HepG2 (cell line): ENCODE measurements around the gene ZMIZ1. TPM values are rescaled to one million over a fixed set of nuclear protein-coding genes. Genes with fewer than 3 reads are reported as not detected.

Experiments used
- NFAT5 ChIP-seq: sonication (generic); formaldehyde crosslinking; IDR thresholded peaks from 2 replicates; pipeline ENCODE4 v1.4.0; 2020; ENCODE audit warnings: missing genetic modification reagents
- PRDM10 ChIP-seq: sonication (generic); formaldehyde crosslinking; IDR thresholded peaks from 2 replicates; pipeline ENCODE4 v1.4.0; 2020; ENCODE audit warnings: low read depth, missing genetic modification reagents
- SATB2 ChIP-seq: sonication (generic); formaldehyde crosslinking; IDR thresholded peaks from 2 replicates; pipeline ENCODE4 v1.5.0; 2020; ENCODE audit warnings: missing genetic modification reagents
- ZSCAN9 ChIP-seq: IDR thresholded peaks from 2 replicates; pipeline ENCODE4 v1.6.1; 2016; ENCODE audit warnings: borderline replicate concordance
- polyA plus RNA-seq, 8 experiments: library from polyadenylated mRNA; depleted of rRNA in 3 of 8; stranded (reverse) in 7 of 8; unstranded in 1 of 8; fragments of >200 nt; fragmentation: Illumina TruSeq in 4 of 8; extraction: Trizol in 4 of 8; gene quantifications; 2 replicates each; pipeline versions ENCODE4 v1.2.1 to v1.2.3, GENCODE V29; 2011 to 2016; ENCODE audit warnings: low read depth in 4 of 8, missing spikeins in 1 of 8, mixed read lengths in 1 of 8; ENCODE audit not compliant: insufficient read depth in 1 of 8
- total RNA-seq, 5 experiments: library from RNA; depleted of rRNA; stranded (reverse); fragments of >200 nt; fragmentation: Illumina TruSeq; extraction: Trizol; gene quantifications; 2 replicates each; pipeline ENCODE4 v1.2.3, GENCODE V29; 2016; ENCODE audit warnings: low read depth in 1 of 5
- TF ChIP-seq, protein P1 (sequence below): IDR thresholded peaks from 2 replicates; pipeline ENCODE4 v1.6.1; 2012; ENCODE audit warnings: low read length, improper control_type of control experiment
- TF ChIP-seq, protein P2 (sequence below): sonication (generic); formaldehyde crosslinking; IDR thresholded peaks from 2 replicates; pipeline ENCODE4 v1.4.0; 2020; ENCODE audit warnings: missing genetic modification reagents

ZMIZ1 gene
- total and polyA plus RNA-seq, 2 of the 13 experiments (the other 11 are each of a cell fraction or from before 2014, with no cell fraction given), result 5.3 to 10.2 TPM

GRCh38 chr10:79188154-79188965, 119.6 kb downstream of the ZMIZ1 start (continued):
- TF ChIP-seq NFAT5, result no peak
- TF ChIP-seq PRDM10 (CRISPR knock-in tag), result no peak
- no peak for TF ChIP-seq SATB2 (CRISPR knock-in tag)
- TF ChIP-seq, protein P1, sequence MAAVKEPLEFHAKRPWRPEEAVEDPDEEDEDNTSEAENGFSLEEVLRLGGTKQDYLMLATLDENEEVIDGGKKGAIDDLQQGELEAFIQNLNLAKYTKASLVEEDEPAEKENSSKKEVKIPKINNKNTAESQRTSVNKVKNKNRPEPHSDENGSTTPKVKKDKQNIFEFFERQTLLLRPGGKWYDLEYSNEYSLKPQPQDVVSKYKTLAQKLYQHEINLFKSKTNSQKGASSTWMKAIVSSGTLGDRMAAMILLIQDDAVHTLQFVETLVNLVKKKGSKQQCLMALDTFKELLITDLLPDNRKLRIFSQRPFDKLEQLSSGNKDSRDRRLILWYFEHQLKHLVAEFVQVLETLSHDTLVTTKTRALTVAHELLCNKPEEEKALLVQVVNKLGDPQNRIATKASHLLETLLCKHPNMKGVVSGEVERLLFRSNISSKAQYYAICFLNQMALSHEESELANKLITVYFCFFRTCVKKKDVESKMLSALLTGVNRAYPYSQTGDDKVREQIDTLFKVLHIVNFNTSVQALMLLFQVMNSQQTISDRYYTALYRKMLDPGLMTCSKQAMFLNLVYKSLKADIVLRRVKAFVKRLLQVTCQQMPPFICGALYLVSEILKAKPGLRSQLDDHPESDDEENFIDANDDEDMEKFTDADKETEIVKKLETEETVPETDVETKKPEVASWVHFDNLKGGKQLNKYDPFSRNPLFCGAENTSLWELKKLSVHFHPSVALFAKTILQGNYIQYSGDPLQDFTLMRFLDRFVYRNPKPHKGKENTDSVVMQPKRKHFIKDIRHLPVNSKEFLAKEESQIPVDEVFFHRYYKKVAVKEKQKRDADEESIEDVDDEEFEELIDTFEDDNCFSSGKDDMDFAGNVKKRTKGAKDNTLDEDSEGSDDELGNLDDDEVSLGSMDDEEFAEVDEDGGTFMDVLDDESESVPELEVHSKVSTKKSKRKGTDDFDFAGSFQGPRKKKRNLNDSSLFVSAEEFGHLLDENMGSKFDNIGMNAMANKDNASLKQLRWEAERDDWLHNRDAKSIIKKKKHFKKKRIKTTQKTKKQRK, result no peak
- TF ChIP-seq, protein P2, sequence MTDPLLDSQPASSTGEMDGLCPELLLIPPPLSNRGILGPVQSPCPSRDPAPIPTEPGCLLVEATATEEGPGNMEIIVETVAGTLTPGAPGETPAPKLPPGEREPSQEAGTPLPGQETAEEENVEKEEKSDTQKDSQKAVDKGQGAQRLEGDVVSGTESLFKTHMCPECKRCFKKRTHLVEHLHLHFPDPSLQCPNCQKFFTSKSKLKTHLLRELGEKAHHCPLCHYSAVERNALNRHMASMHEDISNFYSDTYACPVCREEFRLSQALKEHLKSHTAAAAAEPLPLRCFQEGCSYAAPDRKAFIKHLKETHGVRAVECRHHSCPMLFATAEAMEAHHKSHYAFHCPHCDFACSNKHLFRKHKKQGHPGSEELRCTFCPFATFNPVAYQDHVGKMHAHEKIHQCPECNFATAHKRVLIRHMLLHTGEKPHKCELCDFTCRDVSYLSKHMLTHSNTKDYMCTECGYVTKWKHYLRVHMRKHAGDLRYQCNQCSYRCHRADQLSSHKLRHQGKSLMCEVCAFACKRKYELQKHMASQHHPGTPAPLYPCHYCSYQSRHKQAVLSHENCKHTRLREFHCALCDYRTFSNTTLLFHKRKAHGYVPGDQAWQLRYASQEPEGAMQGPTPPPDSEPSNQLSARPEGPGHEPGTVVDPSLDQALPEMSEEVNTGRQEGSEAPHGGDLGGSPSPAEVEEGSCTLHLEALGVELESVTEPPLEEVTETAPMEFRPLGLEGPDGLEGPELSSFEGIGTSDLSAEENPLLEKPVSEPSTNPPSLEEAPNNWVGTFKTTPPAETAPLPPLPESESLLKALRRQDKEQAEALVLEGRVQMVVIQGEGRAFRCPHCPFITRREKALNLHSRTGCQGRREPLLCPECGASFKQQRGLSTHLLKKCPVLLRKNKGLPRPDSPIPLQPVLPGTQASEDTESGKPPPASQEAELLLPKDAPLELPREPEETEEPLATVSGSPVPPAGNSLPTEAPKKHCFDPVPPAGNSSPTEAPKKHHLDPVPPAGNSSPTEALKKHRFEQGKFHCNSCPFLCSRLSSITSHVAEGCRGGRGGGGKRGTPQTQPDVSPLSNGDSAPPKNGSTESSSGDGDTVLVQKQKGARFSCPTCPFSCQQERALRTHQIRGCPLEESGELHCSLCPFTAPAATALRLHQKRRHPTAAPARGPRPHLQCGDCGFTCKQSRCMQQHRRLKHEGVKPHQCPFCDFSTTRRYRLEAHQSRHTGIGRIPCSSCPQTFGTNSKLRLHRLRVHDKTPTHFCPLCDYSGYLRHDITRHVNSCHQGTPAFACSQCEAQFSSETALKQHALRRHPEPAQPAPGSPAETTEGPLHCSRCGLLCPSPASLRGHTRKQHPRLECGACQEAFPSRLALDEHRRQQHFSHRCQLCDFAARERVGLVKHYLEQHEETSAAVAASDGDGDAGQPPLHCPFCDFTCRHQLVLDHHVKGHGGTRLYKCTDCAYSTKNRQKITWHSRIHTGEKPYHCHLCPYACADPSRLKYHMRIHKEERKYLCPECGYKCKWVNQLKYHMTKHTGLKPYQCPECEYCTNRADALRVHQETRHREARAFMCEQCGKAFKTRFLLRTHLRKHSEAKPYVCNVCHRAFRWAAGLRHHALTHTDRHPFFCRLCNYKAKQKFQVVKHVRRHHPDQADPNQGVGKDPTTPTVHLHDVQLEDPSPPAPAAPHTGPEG (CRISPR knock-in tag), result 0 out of 2 replicates have a peak, but pooled peaks have one; percentile 16
- no peak for TF ChIP-seq ZSCAN9 (CRISPR knock-in tag)
